ENCODE results near the gene GPC6.

The GPC6 gene

GRCh38 chr13:93368718-93369117 is 142.1 kb downstream of the GPC6 start:
- DNase-seq (ENCODE audit: low read depth), result no peak

DNA sequence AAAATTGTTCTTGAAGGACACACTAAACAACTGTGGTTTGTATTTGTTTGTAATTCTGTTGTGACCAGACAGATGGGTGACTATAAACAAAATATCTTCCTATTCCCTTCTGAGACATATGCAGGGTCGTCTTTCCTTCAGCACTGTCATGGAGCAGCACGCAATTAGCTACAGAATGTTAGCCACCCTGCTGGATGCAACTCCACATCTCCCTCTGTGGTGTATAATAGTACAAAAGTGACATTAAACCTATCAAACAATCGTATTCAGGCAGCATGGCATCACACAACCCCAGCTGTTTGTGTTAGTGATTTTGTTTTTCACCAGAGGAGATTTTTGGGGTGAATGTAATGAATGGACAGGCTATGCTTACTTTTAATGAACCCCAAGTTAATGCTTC is 146.2 kb downstream of the GPC6 start:
- no peak for DNase-seq (ENCODE audit: low read depth)

- DNase-seq (ENCODE audit: low read depth), result no peak
Observed at GRCh38 chr13:93375491-93375890, 148.9 kb downstream of the GPC6 start.

- no peak for DNase-seq (ENCODE audit: low read depth)
Observed at GRCh38 chr13:93377196-93377595, 150.6 kb downstream of the GPC6 start.

GRCh38 chr13:93378184-93378583 is 151.6 kb downstream of the GPC6 start:
- no peak for DNase-seq (ENCODE audit: low read depth)

GRCh38 chr13:93386116-93386515 is 159.5 kb downstream of the GPC6 start:
- no peak for DNase-seq (ENCODE audit: low read depth)

DNA sequence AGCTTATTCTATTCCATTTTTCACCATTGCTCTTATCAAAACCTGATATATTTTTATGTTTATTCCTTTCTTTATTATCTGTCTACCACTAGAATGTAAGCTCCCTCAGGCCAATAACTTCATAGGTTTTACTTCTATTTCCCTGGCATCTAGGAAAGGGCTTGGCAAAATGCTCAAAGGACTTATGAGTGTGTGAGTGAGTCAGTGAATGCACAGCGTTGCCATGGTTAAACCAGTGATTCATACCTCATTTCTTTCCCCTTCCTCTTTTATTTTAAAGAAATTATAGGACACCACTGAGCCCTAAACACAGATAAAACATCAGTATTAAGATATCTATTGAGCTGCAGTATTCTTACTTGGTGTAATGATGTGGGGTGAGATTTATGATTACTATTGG is 162.1 kb downstream of the GPC6 start:
- no peak for DNase-seq (ENCODE audit: low read depth)

GRCh38 chr13:93397619-93398018 is 171.0 kb downstream of the GPC6 start:
- DNase-seq (ENCODE audit: low read depth), result no peak

- no peak for DNase-seq (ENCODE audit: low read depth)
Observed at GRCh38 chr13:93398167-93399035, 171.8 kb downstream of the GPC6 start.

DNA sequence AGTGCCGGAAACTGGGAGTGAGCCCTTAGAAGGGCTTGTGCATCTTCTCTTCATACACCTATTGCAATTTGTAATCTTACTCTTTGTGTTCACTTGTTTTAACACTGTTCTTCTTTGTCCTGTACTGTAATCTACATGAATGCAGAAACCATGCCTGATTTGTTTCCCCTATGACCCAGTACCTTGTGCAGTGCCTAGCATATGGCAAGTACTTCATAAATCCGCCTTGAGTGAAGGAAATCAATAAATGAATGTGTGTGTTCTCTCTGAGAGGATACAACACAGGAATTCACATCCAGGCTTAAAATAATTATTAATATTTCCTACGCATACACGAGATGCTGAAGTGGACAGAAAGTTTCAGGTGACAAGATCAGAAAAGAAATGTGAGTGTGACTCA is 172.6 kb downstream of the GPC6 start:
- no peak for DNase-seq (ENCODE audit: low read depth)

GRCh38 chr13:93406136-93406535 is 179.5 kb downstream of the GPC6 start:
- no peak for DNase-seq (ENCODE audit: low read depth)

GRCh38 chr13:93407551-93407950 is 180.9 kb downstream of the GPC6 start:
- DNase-seq (ENCODE audit: low read depth), result no peak

DNA sequence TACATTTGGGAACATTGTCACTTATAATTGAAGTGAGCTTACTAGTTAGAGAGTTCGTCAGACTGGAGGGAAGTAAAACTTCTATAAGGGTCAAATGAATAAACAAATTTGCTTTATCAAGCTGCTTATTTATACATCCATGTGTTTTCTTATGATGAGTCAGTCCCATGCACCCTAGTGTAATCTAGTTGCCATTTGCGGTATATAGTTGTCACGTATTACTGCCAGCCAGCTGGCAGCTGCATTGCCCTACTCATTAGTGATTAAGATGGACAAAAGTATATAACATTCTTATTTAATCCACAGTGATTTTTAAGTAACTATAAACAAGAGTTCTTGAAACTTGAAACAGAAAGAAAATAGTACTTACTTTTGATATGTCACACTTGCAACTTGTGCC is 182.4 kb downstream of the GPC6 start:
- DNase-seq (ENCODE audit: low read depth), result no peak

- no peak for DNase-seq (ENCODE audit: low read depth)
Observed at GRCh38 chr13:93409816-93410215, 183.2 kb downstream of the GPC6 start.

GRCh38 chr13:93411186-93411680 is 184.6 kb downstream of the GPC6 start:
- DNase-seq (ENCODE audit: low read depth), result no peak

DNA sequence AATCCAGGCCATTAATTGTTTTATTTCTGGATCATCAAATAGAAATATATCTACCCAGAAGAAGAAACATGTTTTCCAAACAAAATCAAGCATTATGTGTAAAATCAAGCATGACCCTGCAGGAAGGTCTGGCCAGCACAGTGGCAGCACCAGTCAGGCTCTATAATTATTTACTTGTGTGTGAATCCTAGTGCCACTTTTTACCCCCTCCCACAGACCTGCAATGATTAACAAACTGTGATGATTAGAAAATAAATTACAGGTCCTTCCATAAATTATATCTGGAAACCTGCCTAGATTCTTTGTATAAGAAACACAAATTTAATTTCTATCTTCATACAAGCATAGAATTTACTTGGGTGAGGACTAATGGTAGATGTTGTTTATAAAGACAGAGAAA is 186.1 kb downstream of the GPC6 start:
- no peak for DNase-seq (ENCODE audit: low read depth)

GRCh38 chr13:93413972-93414717 is 187.5 kb downstream of the GPC6 start:
- no peak for DNase-seq (ENCODE audit: low read depth)

- DNase-seq (ENCODE audit: low read depth), result no peak
Observed at GRCh38 chr13:93416736-93417355, 190.2 kb downstream of the GPC6 start.

DNA sequence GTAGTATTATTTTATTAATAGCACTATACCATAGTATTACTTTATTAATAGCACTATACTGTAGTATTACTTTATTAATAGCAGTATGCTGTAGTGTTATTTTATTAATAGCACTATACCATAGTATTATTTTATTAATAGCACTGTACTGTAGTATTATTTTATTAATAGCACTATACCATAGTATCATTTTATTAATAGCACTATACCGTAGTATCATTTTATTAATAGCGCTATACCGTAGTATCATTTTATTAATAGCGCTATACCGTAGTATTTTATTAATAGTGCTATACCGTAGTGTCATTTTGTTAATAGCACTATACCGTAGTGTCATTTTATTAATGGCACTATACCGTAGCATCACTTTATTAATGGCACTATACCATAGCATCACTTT is 191.8 kb downstream of the GPC6 start:
- no peak for DNase-seq (ENCODE audit: low read depth)

DNA sequence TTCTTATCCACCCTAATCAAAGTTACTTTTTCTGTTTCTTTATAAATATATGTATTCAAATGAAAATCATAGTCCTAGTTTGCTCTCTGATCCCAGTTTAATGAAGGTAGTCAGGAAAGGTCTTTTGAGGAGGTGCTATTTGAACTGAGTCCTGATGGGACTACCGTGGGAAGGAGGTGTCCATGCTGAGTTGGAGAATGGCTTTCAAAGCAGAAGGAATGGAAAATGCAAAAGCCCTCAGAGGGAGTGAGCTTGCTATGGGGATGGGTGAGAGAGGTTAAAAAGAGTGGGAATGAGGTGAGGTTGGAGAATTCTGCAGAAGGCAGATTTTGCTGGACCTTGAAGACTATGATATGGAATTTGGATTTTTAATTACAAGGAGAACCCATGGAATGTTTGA is 193.6 kb downstream of the GPC6 start:
- no peak for DNase-seq (ENCODE audit: low read depth)

DNA sequence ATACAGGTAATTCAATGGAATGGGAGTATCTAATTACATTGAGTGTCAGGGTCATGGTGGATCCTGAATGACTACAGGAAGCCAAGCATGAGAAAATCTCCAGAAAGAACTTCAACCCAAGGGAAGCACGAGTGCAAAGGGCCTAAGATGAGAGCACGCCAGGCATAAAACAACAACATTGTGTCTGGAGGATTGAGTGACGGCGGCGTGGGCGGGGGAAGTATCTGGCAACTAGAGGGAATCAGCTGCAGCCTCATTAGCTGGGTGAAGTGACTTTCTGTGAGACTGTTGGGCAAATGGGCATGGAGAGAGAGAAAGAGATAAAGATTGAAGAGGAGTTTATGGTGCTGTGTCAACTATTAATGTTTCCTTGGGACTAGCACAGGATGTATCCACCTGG is 194.3 kb downstream of the GPC6 start:
- DNase-seq (ENCODE audit: low read depth), result no peak

- no peak for DNase-seq (ENCODE audit: low read depth)
Observed at GRCh38 chr13:93422980-93423543, 196.5 kb downstream of the GPC6 start.

- no peak for DNase-seq (ENCODE audit: low read depth)
Observed at GRCh38 chr13:93425411-93425810, 198.8 kb downstream of the GPC6 start.

Measured in stimulated activated CD8-positive, alpha-beta memory T cell treated with anti-CD3 and anti-CD28 coated beads, Interleukin-12 subunit alpha, Interleukin-12 subunit beta, amount 100 ng/mL, for 1 hour (primary cell).